IMR-90 (cell line): ENCODE results near the gene SLC7A6OS. TPM values are rescaled to one million over a fixed set of nuclear protein-coding genes. Genes with fewer than 3 reads are reported as not detected.

Source experiments
- ATAC-seq: fragments of 200-7000 bp; cut with Tn5 transposase; 2 replicates; pipeline ENCODE4 v1.9.1; 2020; ENCODE audit warnings: low read depth, mild to moderate bottlenecking, moderate library complexity
- BruUV-seq: library from RNA; stranded (reverse); fragments of 400-500 nt; replicated peaks from 2 replicates; lab custom pipeline; 2021; lab: Mats Ljungman, UMichigan
- CTCF ChIA-PET: fragments of 300-600 bp; formaldehyde crosslinking; extraction: SDS; loops from one replicate; lab custom pipeline; 2021; ENCODE audit warnings: antibody characterized with exemption; lab: Yijun Ruan, JAX
- POLR2A ChIA-PET: fragments of 300-600 bp; sonication (Branson Sonifier 250); formaldehyde crosslinking; loops from one replicate; lab custom pipeline; 2022; ENCODE audit warnings: antibody characterized with exemption; ENCODE audit not compliant: unreplicated experiment; lab: Charles Lee
- DNase-seq: peaks from one replicate; pipeline ENCODE4 v3.0.0; 2013
- H2AFZ ChIP-seq: replicated peaks from 2 replicates; pipeline ENCODE3; 2013; ENCODE audit warnings: low read length, mild to moderate bottlenecking; ENCODE audit not compliant: poor library complexity
- H2AK5ac ChIP-seq: 2 replicates; pipeline ENCODE4 v1.6.1; 2013; ENCODE audit warnings: low read depth, low read length, inconsistent platforms
- H2AK9ac ChIP-seq: replicated peaks from 2 replicates; pipeline ENCODE3; 2013; ENCODE audit warnings: mild to moderate bottlenecking, low read depth, low read length, moderate library complexity; ENCODE audit not compliant: poor library complexity
- H2BK120ac ChIP-seq: 2 replicates; pipeline ENCODE4 v1.6.1; 2013; ENCODE audit warnings: low read depth, low read length, inconsistent platforms
- H2BK15ac ChIP-seq: 3 replicates; pipeline ENCODE4 v1.6.1; 2013; ENCODE audit warnings: low read depth, low read length, inconsistent platforms
- H2BK20ac ChIP-seq: 2 replicates; pipeline ENCODE4 v1.6.1; 2013; ENCODE audit warnings: low read depth, mild to moderate bottlenecking, inconsistent platforms, low read length, moderate library complexity
- H2BK5ac ChIP-seq: 2 replicates; pipeline ENCODE4 v1.6.1; 2013; ENCODE audit warnings: mild to moderate bottlenecking, low read depth, low read length, inconsistent platforms; ENCODE audit not compliant: poor library complexity, severe bottlenecking
- H3K14ac ChIP-seq: replicated peaks from 2 replicates; pipeline ENCODE4 v1.6.1; 2013; ENCODE audit warnings: low read depth, low read length, inconsistent platforms
- H3K18ac ChIP-seq: 2 replicates; pipeline ENCODE4 v1.6.1; 2013; ENCODE audit warnings: low read depth, low read length, control low read depth
- H3K23ac ChIP-seq: 2 replicates; pipeline ENCODE4 v1.6.1; 2013; ENCODE audit warnings: low read depth, low read length, inconsistent platforms
- H3K27ac ChIP-seq: 2 replicates; pipeline ENCODE4 v1.5.1; 2013; ENCODE audit warnings: mild to moderate bottlenecking, control low read depth, low read length; ENCODE audit not compliant: insufficient read depth
- H3K27me3 ChIP-seq: 2 replicates; pipeline ENCODE4 v1.6.1; 2013; ENCODE audit warnings: low read length; ENCODE audit not compliant: control insufficient read depth, insufficient read depth
- H3K36me3 ChIP-seq: 2 replicates; pipeline ENCODE4 v1.6.1; 2013; ENCODE audit warnings: low read length, mixed read lengths; ENCODE audit not compliant: control insufficient read depth, insufficient read depth
- H3K4ac ChIP-seq: 2 replicates; pipeline ENCODE4 v1.6.1; 2013; ENCODE audit warnings: low read depth, low read length, inconsistent platforms
- H3K4me1 ChIP-seq: 2 replicates; pipeline ENCODE4 v1.6.1; 2013; ENCODE audit warnings: low read length, mixed read lengths; ENCODE audit not compliant: control insufficient read depth, insufficient read depth
- H3K4me2 ChIP-seq: 2 replicates; pipeline ENCODE4 v1.6.1; 2013; ENCODE audit warnings: low read depth, mild to moderate bottlenecking, control low read depth, low read length, moderate library complexity
- H3K4me3 ChIP-seq: 2 replicates; pipeline ENCODE4 v1.5.1; 2013; ENCODE audit warnings: low read depth, mild to moderate bottlenecking, control low read depth, low read length, moderate library complexity; ENCODE audit not compliant: insufficient read depth
- H3K56ac ChIP-seq: 2 replicates; pipeline ENCODE4 v1.6.1; 2013; ENCODE audit warnings: low read length, inconsistent platforms; ENCODE audit not compliant: insufficient read depth; ENCODE audit errors: extremely low read depth
- H3K79me1 ChIP-seq, 2 experiments: 2 replicates each; pipeline ENCODE4 v1.6.1; 2013; ENCODE audit warnings: low read length in 2 of 2, inconsistent platforms in 1 of 2, low read depth in 1 of 2
- H3K9ac ChIP-seq: 2 replicates; pipeline ENCODE4 v1.6.1; 2013; ENCODE audit warnings: low read depth, low read length, control low read depth
- H3K9me1 ChIP-seq: 2 replicates; pipeline ENCODE4 v1.6.1; 2013; ENCODE audit warnings: low read length, inconsistent platforms; ENCODE audit not compliant: insufficient read depth
- H3K9me3 ChIP-seq: 2 replicates; pipeline ENCODE4 v1.6.1; 2013; ENCODE audit warnings: low read length; ENCODE audit not compliant: control insufficient read depth, insufficient read depth
- H4K20me1 ChIP-seq: 2 replicates; pipeline ENCODE4 v1.6.1; 2013; ENCODE audit warnings: low read length, inconsistent platforms; ENCODE audit not compliant: insufficient read depth
- H4K5ac ChIP-seq: 2 replicates; pipeline ENCODE4 v1.6.1; 2013; ENCODE audit warnings: mild to moderate bottlenecking, low read depth, low read length, control low read depth
- H4K8ac ChIP-seq, 2 experiments: 2 replicates each; pipeline ENCODE4 v1.6.1; 2013; ENCODE audit warnings: low read depth in 2 of 2, low read length in 2 of 2, control low read depth in 1 of 2, inconsistent platforms in 1 of 2
- H4K91ac ChIP-seq: 2 replicates; pipeline ENCODE4 v1.6.1; 2013; ENCODE audit warnings: low read depth, low read length, inconsistent platforms; ENCODE audit not compliant: insufficient read depth
- NFE2L2 ChIP-seq: fragments of 150-350 bp; IDR thresholded peaks from 2 replicates; pipeline ENCODE4 v1.6.1; 2016; ENCODE audit warnings: low read depth, mild to moderate bottlenecking, low read length
- WGBS, 2 experiments: methylation state at CpG; one replicate each; pipeline versions ENCODE4 v1.1.5 to v1.1.7; 2013; ENCODE audit warnings: missing lambda C conversion rate in 2 of 2; ENCODE audit not compliant: insufficient read length in 1 of 2; ENCODE audit errors: extremely low coverage in 2 of 2; 5-methylcytosine and 5-hydroxymethylcytosine counted together
- dilution Hi-C: fragments of 300-500 bp; cut with HindIII; formaldehyde crosslinking; loops from one replicate; pipeline ENCODE4 v1.14.3; 2018; ENCODE audit warnings: low sequenced_read_pairs; ENCODE audit not compliant: unreplicated experiment
- in situ Hi-C: fragments of 300-500 bp; cut with MboI; formaldehyde crosslinking; loops from 3 replicates; pipeline ENCODE4 v1.14.3; 2019; ENCODE audit warnings: low sequenced_read_pairs, inconsistent platforms, mixed read lengths
- intact Hi-C: fragments of 100-400 bp; cut with micrococcal nuclease; formaldehyde crosslinking; loops from 2 replicates; pipeline ENCODE4 v1.10.0; 2022
- polyA plus RNA-seq, 3 experiments: library from polyadenylated mRNA; depleted of rRNA; stranded (reverse); fragments of >200 nt; gene quantifications; 2 replicates each; pipeline ENCODE4 v1.2.3, GENCODE V29; 2012; ENCODE audit warnings: low replicate concordance in 1 of 3
- total RNA-seq: library from RNA; depleted of rRNA; stranded (reverse); fragments of >200 nt; gene quantifications from 2 replicates; pipeline ENCODE4 v1.2.3, GENCODE V29; 2012

SLC7A6OS gene
- total and polyA plus RNA-seq, 2 of the 4 experiments (the other 2 are of a cell fraction): 6.8 to 8.4 TPM

- intact Hi-C loops (no loop called here), in situ Hi-C loops (no loop called here), dilution Hi-C loops (no loop called here)
- POLR2A ChIA-PET: interaction anchor here (1.1 kb wide), 1 partner anchor 8 kb away, joined by 3 read pairs; no protein-coding TSS in a partner anchor
- peaks cover 32% of the 10 kb centered on the region for H3K36me3 ChIP-seq
- H2AFZ ChIP-seq: no peak overlapping the region
- no peak for DNase-seq
- no peak overlapping the region for H3K4me3 ChIP-seq
- no peak overlapping the region for H4K5ac ChIP-seq
- H2AK9ac ChIP-seq: no peak overlapping the region
- H2AK5ac ChIP-seq: no peak overlapping the region
- H3K18ac ChIP-seq: no peak overlapping the region
- H3K79me1 ChIP-seq: peaks cover 24 to 80% of the 10 kb centered on the region in 2 experiments; a peak in 3 of 4 replicates
- H3K56ac ChIP-seq: no peak overlapping the region
- no TSS peak for BruUV-seq
- H3K14ac ChIP-seq: no peak overlapping the region
- no peak overlapping the region for H3K23ac ChIP-seq
- ATAC-seq: no peak
- H3K4me2 ChIP-seq: no peak overlapping the region
- no peaks in the 10 kb centered on the region for H3K27me3 ChIP-seq
- no peak overlapping the region for H4K8ac ChIP-seq
- H2BK5ac ChIP-seq: no peak overlapping the region
- H2BK120ac ChIP-seq: no peak overlapping the region
- H2BK20ac ChIP-seq: no peak overlapping the region
- peaks cover 5% of the 10 kb centered on the region; the same call in 1 of the 2 replicates for H3K4me1 ChIP-seq
- H3K4ac ChIP-seq: no peak overlapping the region
- H3K9ac ChIP-seq: no peak overlapping the region
- peaks cover 73% of the 10 kb centered on the region for H4K20me1 ChIP-seq
- H3K27ac ChIP-seq: no peak overlapping the region
- H4K91ac ChIP-seq: no peak overlapping the region
- H3K9me3 ChIP-seq: no peaks in the 10 kb centered on the region
- TF ChIP-seq NFE2L2: no peak
- CTCF ChIA-PET: interaction anchor here (1.0 kb wide), 1 partner anchor 8 kb away, joined by 4 read pairs; the partner anchor contains the start of gene SLC7A6
- no peak overlapping the region for H2BK15ac ChIP-seq
- peaks cover 17% of the 10 kb centered on the region; the same call in 1 of the 2 replicates for H3K9me1 ChIP-seq
- no CpG with 5 or more reads among the region's 4 CpGs for WGBS, 2 experiments
Measured at GRCh38 chr16:68272507-68273209, 38.1 kb downstream of the SLC7A6OS start.
